Activated T-cell treated with anti-CD3 and anti-CD28 coated beads, Interleukin-2, amount 50 U/mL, for 4 hours (primary cell): ENCODE data around the gene MEGF10. TPM values are rescaled to one million over a fixed set of nuclear protein-coding genes. Genes with fewer than 3 reads are reported as not detected.

Experiments used
- ATAC-seq, 2 donors: fragments of 200-7000 bp; cut with Tn5 transposase; one replicate each; pipeline ENCODE4 v1.10.0; 2021
- DNase-seq: peaks from one replicate; pipeline ENCODE4 v3.0.0-alpha.2; 2020
- H3K27me3 Mint-ChIP-seq: one replicate; pipeline ENCODE4 v1.8.0; 2021; ENCODE audit warnings: low read depth, mixed read lengths
- H3K36me3 Mint-ChIP-seq: one replicate; pipeline ENCODE4 v1.8.0; 2022; ENCODE audit warnings: mixed read lengths; ENCODE audit not compliant: insufficient read depth
- H3K4me1 Mint-ChIP-seq: one replicate; pipeline ENCODE4 v1.8.0; 2021; ENCODE audit warnings: low read depth, mixed read lengths
- H3K4me3 Mint-ChIP-seq: one replicate; pipeline ENCODE4 v1.8.0; 2021; ENCODE audit warnings: mild to moderate bottlenecking, moderate library complexity, mixed read lengths
- H3K9me3 Mint-ChIP-seq: one replicate; pipeline ENCODE4 v1.8.0; 2021; ENCODE audit warnings: mixed read lengths
- total RNA-seq, 3 donors: library from RNA; stranded (reverse); gene quantifications; one replicate each; pipeline ENCODE4 v1.2.1, GENCODE V29; 2021

The MEGF10 gene
- total RNA-seq, 3 donors from 2014 or later: not detected

DNA sequence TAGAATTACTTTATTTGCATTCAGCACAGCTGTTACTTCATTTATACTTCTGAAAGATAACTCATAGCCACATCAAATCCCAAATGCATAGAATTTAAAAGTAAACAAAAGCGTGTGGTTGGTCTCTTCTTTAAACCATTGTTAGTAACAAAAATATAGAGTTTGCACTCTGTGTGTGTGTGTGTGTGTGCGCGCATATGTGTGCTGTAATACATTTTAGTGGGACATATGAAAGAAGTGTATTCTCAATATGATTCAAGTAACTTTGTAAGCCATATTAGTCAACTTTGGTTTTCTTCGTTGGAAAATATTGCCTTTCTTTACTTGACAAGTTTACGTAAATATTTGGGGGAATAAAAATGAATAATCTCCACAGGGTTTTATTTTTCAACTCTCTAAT, 120.8 kb downstream of the MEGF10 start:
- Mint-ChIP-seq H3K4me3 (no peak overlapping the region), H3K27me3 (no peaks in the 10 kb centered on the region), H3K36me3 (no peaks in the 10 kb centered on the region), H3K9me3 (no peaks in the 10 kb centered on the region), H3K4me1 (peaks cover 3% of the 10 kb centered on the region)
- no peak for DNase-seq
- no peak for ATAC-seq

- ATAC-seq (no peak), DNase-seq (no peak)
- no peaks in the 10 kb centered on the region for H3K27me3 Mint-ChIP-seq
- H3K9me3 Mint-ChIP-seq: no peaks in the 10 kb centered on the region
- no peaks in the 10 kb centered on the region for H3K36me3 Mint-ChIP-seq
- H3K4me1 Mint-ChIP-seq: peaks cover 3% of the 10 kb centered on the region
- H3K4me3 Mint-ChIP-seq: no peak overlapping the region
Observed at GRCh38 chr5:127412698-127413097, 122.1 kb downstream of the MEGF10 start.

GRCh38 chr5:127415034-127415433, 124.4 kb downstream of the MEGF10 start:
- DNase-seq: no peak
- Mint-ChIP-seq H3K36me3 (no peaks in the 10 kb centered on the region), H3K9me3 (no peaks in the 10 kb centered on the region), H3K4me1 (peaks cover 2% of the 10 kb centered on the region), H3K27me3 (peaks cover 2% of the 10 kb centered on the region), H3K4me3 (no peak overlapping the region)
- ATAC-seq: no peak

GRCh38 chr5:127416906-127417305, 126.3 kb downstream of the MEGF10 start:
- DNase-seq (no peak), ATAC-seq (no peak)
- no peaks in the 10 kb centered on the region for H3K4me1 Mint-ChIP-seq
- no peak overlapping the region for H3K4me3 Mint-ChIP-seq
- H3K27me3 Mint-ChIP-seq: peaks cover 2% of the 10 kb centered on the region
- no peaks in the 10 kb centered on the region for H3K9me3 Mint-ChIP-seq
- H3K36me3 Mint-ChIP-seq: no peaks in the 10 kb centered on the region

DNA sequence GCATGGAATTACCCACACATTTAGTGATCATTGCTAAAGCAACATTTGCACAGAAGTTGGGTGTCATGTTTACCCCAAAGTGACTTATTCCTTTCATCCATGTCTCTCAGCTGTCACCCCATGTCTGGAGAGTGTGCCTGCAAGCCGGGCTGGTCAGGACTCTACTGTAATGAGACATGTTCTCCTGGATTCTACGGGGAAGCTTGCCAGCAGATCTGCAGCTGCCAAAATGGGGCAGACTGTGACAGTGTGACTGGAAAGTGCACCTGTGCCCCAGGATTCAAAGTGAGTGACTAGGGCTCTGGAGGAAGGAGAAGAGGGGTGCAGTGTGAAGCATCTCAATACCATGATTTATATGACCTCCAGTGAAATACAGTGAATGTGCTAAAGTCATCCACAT, 126.9 kb downstream of the MEGF10 start:
- Mint-ChIP-seq H3K27me3 (peaks cover 2% of the 10 kb centered on the region), H3K4me3 (no peak overlapping the region), H3K9me3 (no peaks in the 10 kb centered on the region), H3K36me3 (no peaks in the 10 kb centered on the region), H3K4me1 (no peaks in the 10 kb centered on the region)
- no peak for ATAC-seq
- no peak for DNase-seq

GRCh38 chr5:127418367-127418766, 127.8 kb downstream of the MEGF10 start:
- H3K9me3 Mint-ChIP-seq: no peaks in the 10 kb centered on the region
- H3K4me3 Mint-ChIP-seq: no peak overlapping the region
- no peaks in the 10 kb centered on the region for H3K36me3 Mint-ChIP-seq
- ATAC-seq (no peak), DNase-seq (no peak)
- no peaks in the 10 kb centered on the region for H3K4me1 Mint-ChIP-seq
- H3K27me3 Mint-ChIP-seq: peaks cover 2% of the 10 kb centered on the region

- ATAC-seq (no peak), DNase-seq (no peak)
- H3K9me3 Mint-ChIP-seq: no peaks in the 10 kb centered on the region
- no peak overlapping the region for H3K4me3 Mint-ChIP-seq
- H3K4me1 Mint-ChIP-seq: no peaks in the 10 kb centered on the region
- H3K36me3 Mint-ChIP-seq: no peaks in the 10 kb centered on the region
- H3K27me3 Mint-ChIP-seq: peaks cover 2% of the 10 kb centered on the region
Observed at GRCh38 chr5:127418974-127419682, 128.5 kb downstream of the MEGF10 start.

DNA sequence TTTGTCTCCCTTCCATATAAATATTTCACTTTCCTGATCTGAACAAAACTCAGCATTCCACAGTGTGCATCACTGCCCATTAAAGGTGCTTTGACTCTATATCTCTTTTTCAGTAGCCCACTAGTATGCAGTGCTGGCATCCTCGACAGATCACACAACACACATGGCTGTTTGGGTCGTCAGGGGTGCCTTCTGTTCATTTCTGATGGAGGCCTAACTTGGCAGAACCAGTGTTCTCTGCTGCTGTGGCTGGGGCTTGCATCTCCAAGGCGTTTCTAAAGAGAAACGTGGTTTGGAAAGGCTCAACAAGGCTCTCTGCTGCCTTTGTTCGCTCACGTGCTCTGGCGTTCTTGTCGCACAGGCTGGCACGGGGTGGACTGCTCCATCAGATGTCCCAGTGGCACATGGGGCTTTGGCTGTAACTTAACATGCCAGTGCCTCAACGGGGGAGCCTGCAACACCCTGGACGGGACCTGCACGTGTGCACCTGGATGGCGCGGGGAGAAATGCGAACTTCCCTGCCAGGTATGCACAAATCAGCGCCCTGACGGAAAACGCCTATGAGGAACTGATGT, 129.2 kb downstream of the MEGF10 start:
- DNase-seq (no peak), ATAC-seq (no peak)
- no peak overlapping the region for H3K4me3 Mint-ChIP-seq
- H3K9me3 Mint-ChIP-seq: no peaks in the 10 kb centered on the region
- H3K36me3 Mint-ChIP-seq: no peaks in the 10 kb centered on the region
- H3K4me1 Mint-ChIP-seq: no peaks in the 10 kb centered on the region
- H3K27me3 Mint-ChIP-seq: peaks cover 6% of the 10 kb centered on the region

GRCh38 chr5:127420758-127421157, 130.2 kb downstream of the MEGF10 start:
- H3K4me1 Mint-ChIP-seq: no peaks in the 10 kb centered on the region
- H3K9me3 Mint-ChIP-seq: no peaks in the 10 kb centered on the region
- no peaks in the 10 kb centered on the region for H3K36me3 Mint-ChIP-seq
- peaks cover 8% of the 10 kb centered on the region for H3K27me3 Mint-ChIP-seq
- ATAC-seq: no peak
- no peak overlapping the region for H3K4me3 Mint-ChIP-seq
- DNase-seq: no peak

DNA sequence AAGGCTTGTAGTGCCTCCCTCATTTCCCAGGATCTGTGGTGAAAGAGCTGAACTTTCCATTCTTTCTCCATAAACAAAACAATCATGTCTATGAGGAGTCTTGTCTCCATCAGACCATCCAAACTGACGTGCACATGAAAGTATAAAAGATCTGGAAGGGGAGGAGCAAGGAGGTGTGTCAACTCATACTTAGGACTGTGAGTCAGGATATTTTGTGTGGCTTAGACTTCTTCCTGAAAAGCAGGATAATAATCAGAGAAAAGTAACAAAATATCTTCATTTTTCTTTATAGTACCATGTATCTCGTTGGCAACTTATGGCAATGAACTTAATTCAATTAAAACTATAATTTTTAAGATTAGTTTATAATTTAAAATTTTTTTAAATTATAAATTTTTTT, 130.9 kb downstream of the MEGF10 start:
- ATAC-seq: no peak
- H3K9me3 Mint-ChIP-seq: no peaks in the 10 kb centered on the region
- DNase-seq: no peak
- no peaks in the 10 kb centered on the region for H3K36me3 Mint-ChIP-seq
- H3K4me1 Mint-ChIP-seq: no peaks in the 10 kb centered on the region
- no peak overlapping the region for H3K4me3 Mint-ChIP-seq
- peaks cover 8% of the 10 kb centered on the region for H3K27me3 Mint-ChIP-seq

- Mint-ChIP-seq H3K9me3 (no peaks in the 10 kb centered on the region), H3K36me3 (no peaks in the 10 kb centered on the region), H3K27me3 (peaks cover 8% of the 10 kb centered on the region), H3K4me3 (no peak overlapping the region), H3K4me1 (no peaks in the 10 kb centered on the region)
- no peak for ATAC-seq
- DNase-seq: no peak
Observed at GRCh38 chr5:127423173-127423798, 132.7 kb downstream of the MEGF10 start.

DNA sequence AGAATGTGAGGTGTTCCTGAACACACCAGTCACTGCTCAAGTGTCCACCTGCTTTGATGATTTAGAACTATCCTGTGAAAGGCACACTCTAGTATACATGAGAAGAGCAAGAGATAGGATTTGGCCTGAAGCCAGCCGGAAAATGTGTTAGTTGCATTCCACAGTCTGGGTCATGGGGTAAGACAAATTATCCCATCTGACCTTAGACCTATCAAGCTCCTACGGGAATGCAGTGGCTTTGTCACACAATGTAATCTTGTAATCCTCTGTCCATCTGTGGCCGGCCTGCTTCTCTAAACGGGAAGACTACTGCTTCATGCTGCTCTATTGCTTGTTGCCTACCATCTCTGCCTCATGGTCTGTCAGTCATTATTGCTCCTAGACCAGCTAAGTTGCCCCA, 134.4 kb downstream of the MEGF10 start:
- no peaks in the 10 kb centered on the region for H3K9me3 Mint-ChIP-seq
- H3K36me3 Mint-ChIP-seq: no peaks in the 10 kb centered on the region
- DNase-seq (no peak), ATAC-seq (no peak)
- no peaks in the 10 kb centered on the region for H3K4me1 Mint-ChIP-seq
- peaks cover 6% of the 10 kb centered on the region for H3K27me3 Mint-ChIP-seq
- no peak overlapping the region for H3K4me3 Mint-ChIP-seq

DNA sequence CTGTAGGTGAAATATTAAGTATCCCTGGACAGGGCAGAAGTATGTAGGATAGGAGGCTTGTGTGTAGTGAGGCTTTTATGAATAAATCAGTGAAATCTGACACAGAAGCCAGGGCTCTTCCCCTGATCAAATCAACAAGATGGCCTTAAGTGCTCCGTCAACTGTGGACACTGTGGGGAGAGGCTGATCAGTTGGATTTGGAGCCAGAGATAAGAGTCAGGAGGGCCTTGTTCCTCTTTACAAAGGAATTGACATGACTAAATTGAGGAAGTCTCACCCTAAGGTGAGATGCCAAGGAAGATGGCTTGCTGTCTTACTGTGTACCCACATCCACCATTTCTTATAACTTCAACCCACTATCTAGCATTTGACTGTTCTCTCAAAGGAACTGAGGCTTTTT, 135.3 kb downstream of the MEGF10 start:
- H3K4me1 Mint-ChIP-seq: no peaks in the 10 kb centered on the region

GRCh38 chr5:127426661-127427060, 136.1 kb downstream of the MEGF10 start:
- no peaks in the 10 kb centered on the region for H3K36me3 Mint-ChIP-seq
- DNase-seq (no peak), ATAC-seq (no peak)
- H3K9me3 Mint-ChIP-seq: no peaks in the 10 kb centered on the region
- H3K4me3 Mint-ChIP-seq: no peak overlapping the region
- peaks cover 6% of the 10 kb centered on the region for H3K27me3 Mint-ChIP-seq
- H3K4me1 Mint-ChIP-seq: no peaks in the 10 kb centered on the region

More for the DNA sequence above, 135.3 kb downstream of the MEGF10 start:
- DNase-seq: no peak
- Mint-ChIP-seq H3K36me3 (no peaks in the 10 kb centered on the region), H3K4me3 (no peak overlapping the region), H3K27me3 (peaks cover 6% of the 10 kb centered on the region), H3K9me3 (no peaks in the 10 kb centered on the region)
- no peak for ATAC-seq

DNA sequence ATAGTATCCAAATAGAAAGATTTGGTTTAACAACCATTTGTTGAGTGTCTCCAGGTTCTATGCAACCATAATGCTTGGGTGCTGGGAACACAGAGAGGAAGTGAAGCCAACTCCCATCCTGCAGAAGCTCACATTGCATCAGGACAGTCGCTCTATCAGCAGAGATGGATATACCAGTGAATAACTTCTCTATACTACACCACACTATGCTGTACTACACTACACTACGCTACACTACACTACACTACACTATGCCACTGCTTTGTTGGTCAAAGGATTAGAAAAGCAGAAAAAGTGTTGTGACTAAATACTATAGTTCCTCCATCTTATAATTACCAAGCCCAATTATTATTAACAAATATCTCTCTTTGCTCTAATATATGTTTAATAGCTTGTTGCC, 137.7 kb downstream of the MEGF10 start:
- ATAC-seq: no peak
- H3K4me1 Mint-ChIP-seq: no peaks in the 10 kb centered on the region
- no peak overlapping the region for H3K4me3 Mint-ChIP-seq
- DNase-seq: no peak
- H3K9me3 Mint-ChIP-seq: no peaks in the 10 kb centered on the region
- H3K36me3 Mint-ChIP-seq: no peaks in the 10 kb centered on the region
- peaks cover 6% of the 10 kb centered on the region for H3K27me3 Mint-ChIP-seq
